Vagina (tissue), 2 donors: ENCODE results near the gene PTPRN2. TPM values are rescaled to one million over a fixed set of nuclear protein-coding genes. Genes with fewer than 3 reads are reported as not detected.

Experiments used
- DNase-seq, 2 donors: peaks; one replicate each; pipeline ENCODE4 v3.0.0-alpha.2; 2017; ENCODE audit errors: extremely low spot score in 2 of 2
- H3K27ac ChIP-seq: fragments of 200-600 bp; sonication (generic); one replicate; pipeline ENCODE4 v1.5.1; 2019
- H3K27me3 ChIP-seq: fragments of 200-600 bp; sonication (generic); one replicate; pipeline ENCODE4 v1.5.1; 2019
- H3K36me3 ChIP-seq, 2 donors: fragments of 200-600 bp; sonication (generic); one replicate each; pipeline ENCODE4 v1.5.1; 2017 to 2019
- H3K4me1 ChIP-seq: fragments of 200-600 bp; sonication (generic); one replicate; pipeline ENCODE4 v1.5.1; 2019
- H3K4me3 ChIP-seq, 2 donors: fragments of 200-600 bp; sonication (generic); 1 replicate in 1 of 2; 2 replicates in 1 of 2; pipeline ENCODE4 v1.5.1; 2016 to 2019
- H3K9me3 ChIP-seq: fragments of 200-600 bp; sonication (generic); one replicate; pipeline ENCODE4 v1.5.1; 2019
- POLR2A ChIP-seq, 2 donors: fragments of 450-650 bp; IDR thresholded peaks; one replicate each; pipeline ENCODE4 v1.6.1; 2017; ENCODE audit warnings: antibody characterized with exemption in 2 of 2, mild to moderate bottlenecking in 2 of 2, moderate library complexity in 2 of 2
- POLR2AphosphoS5 ChIP-seq, 2 donors: sonication (generic); formaldehyde crosslinking; IDR thresholded peaks; one replicate each; pipeline ENCODE4 v1.9.0; 2017; ENCODE audit warnings: antibody characterized with exemption in 2 of 2, mild to moderate bottlenecking in 2 of 2, low read depth in 1 of 2; ENCODE audit not compliant: insufficient read depth in 1 of 2
- intact Hi-C: fragments of 100-400 bp; cut with DNase I; formaldehyde crosslinking; loops from one replicate; pipeline ENCODE4 v1.15.1; 2023
- total RNA-seq: library from RNA; depleted of rRNA; stranded (reverse); fragments of >200 nt; gene quantifications from one replicate; pipeline ENCODE4 v1.2.3, GENCODE V29; 2016
- TF ChIP-seq, protein P1 (sequence below), 3 experiments: fragments of 450-650 bp in 2 of 3; fragments of 200-600 bp in 1 of 3; sonication (generic) in 1 of 3; IDR thresholded peaks; one replicate each; pipeline ENCODE4 v1.5.1; 2017 to 2019; ENCODE audit warnings: antibody characterized with exemption in 3 of 3, mild to moderate bottlenecking in 2 of 3, moderate library complexity in 2 of 3

PTPRN2 gene
- total RNA-seq, 1 donor from 2014 or later, result 7.4 TPM

DNA sequence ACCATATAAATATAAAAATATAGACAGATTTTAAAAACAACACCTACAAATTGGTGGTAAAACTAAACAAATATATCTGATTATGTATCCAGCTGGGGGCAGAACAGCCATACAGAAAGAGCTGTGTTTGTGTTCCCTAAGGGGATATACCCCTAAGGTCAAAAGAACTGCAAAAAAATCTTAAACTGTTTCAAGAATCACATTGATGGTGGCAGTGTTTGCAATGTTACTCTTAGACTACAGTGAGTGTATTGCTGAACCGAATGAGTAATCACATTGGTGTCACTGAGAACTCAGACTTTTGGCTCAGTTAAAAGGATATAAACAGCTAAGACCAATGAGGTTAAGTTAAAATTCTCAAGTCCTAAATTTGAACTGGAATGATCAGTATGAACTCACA lies 27.1 kb upstream of the PTPRN2 start:
- DNase-seq, result no peak
- Histone ChIP-seq H3K27ac (no peak overlapping the region), H3K4me3 (no peak overlapping the region), H3K27me3 (no peaks in the 10 kb centered on the region), H3K36me3 (no peaks in the 10 kb centered on the region), H3K4me1 (no peaks in the 10 kb centered on the region), H3K9me3 (no peaks in the 10 kb centered on the region)
- intact Hi-C loops, result no loop called here
- TF ChIP-seq POLR2A (IDR thresholded peaks at IDR 0.05) (no peak), POLR2AphosphoS5 (IDR thresholded peaks at IDR 0.05; ENCODE audit: insufficient read depth in 1 of 2, low read depth in 1 of 2) (no peak)
- TF ChIP-seq, protein P1, sequence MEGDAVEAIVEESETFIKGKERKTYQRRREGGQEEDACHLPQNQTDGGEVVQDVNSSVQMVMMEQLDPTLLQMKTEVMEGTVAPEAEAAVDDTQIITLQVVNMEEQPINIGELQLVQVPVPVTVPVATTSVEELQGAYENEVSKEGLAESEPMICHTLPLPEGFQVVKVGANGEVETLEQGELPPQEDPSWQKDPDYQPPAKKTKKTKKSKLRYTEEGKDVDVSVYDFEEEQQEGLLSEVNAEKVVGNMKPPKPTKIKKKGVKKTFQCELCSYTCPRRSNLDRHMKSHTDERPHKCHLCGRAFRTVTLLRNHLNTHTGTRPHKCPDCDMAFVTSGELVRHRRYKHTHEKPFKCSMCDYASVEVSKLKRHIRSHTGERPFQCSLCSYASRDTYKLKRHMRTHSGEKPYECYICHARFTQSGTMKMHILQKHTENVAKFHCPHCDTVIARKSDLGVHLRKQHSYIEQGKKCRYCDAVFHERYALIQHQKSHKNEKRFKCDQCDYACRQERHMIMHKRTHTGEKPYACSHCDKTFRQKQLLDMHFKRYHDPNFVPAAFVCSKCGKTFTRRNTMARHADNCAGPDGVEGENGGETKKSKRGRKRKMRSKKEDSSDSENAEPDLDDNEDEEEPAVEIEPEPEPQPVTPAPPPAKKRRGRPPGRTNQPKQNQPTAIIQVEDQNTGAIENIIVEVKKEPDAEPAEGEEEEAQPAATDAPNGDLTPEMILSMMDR (IDR thresholded peaks at IDR 0.05), result no peak

DNA sequence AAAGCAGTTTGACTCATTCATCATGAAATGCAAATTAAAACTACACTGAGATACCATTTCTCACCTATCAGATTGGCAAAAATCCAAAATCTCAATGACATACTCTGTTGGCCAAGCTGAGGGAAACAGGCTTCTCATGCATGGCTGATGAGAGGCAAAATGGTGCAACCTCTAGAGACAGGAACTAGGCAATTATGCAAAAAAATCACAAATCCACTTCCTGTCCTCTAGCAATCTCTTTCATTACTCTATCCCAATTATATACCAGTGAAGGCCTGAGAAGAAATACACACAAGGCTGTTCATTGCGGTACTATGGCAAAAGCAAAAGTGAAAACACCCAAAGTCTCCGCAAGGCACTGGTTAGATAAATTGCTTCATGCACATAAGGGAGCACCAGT lies 25.9 kb upstream of the PTPRN2 start:
- Histone ChIP-seq H3K27ac (no peak overlapping the region), H3K36me3 (no peaks in the 10 kb centered on the region), H3K9me3 (no peaks in the 10 kb centered on the region), H3K4me3 (no peak overlapping the region), H3K4me1 (no peaks in the 10 kb centered on the region), H3K27me3 (no peaks in the 10 kb centered on the region)
- intact Hi-C loops, result no loop called here
- no peak for DNase-seq
- TF ChIP-seq POLR2A (IDR thresholded peaks at IDR 0.05) (no peak), POLR2AphosphoS5 (IDR thresholded peaks at IDR 0.05; ENCODE audit: insufficient read depth in 1 of 2, low read depth in 1 of 2) (no peak)
- TF ChIP-seq, protein P1 (IDR thresholded peaks at IDR 0.05), result no peak

DNA sequence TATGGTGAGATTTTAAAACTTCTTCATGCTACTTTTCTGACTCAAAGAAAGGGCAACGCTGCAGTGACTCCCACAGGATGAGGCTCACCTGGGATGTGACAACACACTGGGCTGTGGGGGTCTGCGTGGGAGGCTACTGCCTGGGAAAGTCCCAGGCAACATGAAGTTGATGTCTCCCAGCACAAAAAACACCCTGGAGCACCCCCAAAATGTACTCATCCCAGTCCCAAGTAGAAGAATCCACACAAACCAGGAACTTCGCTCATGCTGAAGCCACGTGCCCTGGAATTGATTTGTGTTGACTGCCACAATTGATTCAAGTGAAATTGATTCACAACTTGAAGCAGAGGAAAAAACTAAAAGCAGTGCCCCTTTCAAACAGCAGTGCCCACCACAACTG lies 24.9 kb upstream of the PTPRN2 start:
- H3K27me3 ChIP-seq, result no peaks in the 10 kb centered on the region
- H3K36me3 ChIP-seq, result no peaks in the 10 kb centered on the region
- H3K27ac ChIP-seq, result no peak overlapping the region
- no peak for DNase-seq
- H3K4me1 ChIP-seq, result no peaks in the 10 kb centered on the region
- no peak for TF ChIP-seq POLR2AphosphoS5 (IDR thresholded peaks at IDR 0.05; ENCODE audit: insufficient read depth in 1 of 2, low read depth in 1 of 2)
- TF ChIP-seq, protein P1 (IDR thresholded peaks at IDR 0.05), result no peak
- TF ChIP-seq POLR2A (IDR thresholded peaks at IDR 0.05), result no peak
- no peak overlapping the region for H3K4me3 ChIP-seq
- intact Hi-C loops, result no loop called here
- no peaks in the 10 kb centered on the region for H3K9me3 ChIP-seq

DNA sequence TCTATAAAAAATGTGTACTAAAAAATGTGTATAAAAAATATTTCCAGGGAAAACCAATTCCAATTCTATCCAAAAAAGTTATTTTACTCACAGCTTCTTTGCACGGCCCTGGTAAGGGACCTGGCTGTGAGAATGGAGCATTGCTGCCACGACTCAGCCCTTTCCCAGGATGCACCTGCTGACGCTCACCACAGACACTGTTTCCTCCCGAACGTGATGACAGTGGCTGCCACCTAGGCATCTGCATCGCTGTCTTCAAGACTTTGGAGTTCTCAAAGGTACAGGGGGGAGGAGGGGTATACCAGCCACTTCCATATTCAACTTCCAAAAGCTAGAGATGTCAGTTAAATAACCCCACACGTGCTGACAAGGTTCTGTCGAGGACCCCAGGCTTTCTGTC lies 23.9 kb upstream of the PTPRN2 start:
- Histone ChIP-seq H3K27me3 (no peaks in the 10 kb centered on the region), H3K4me1 (no peaks in the 10 kb centered on the region), H3K27ac (no peak overlapping the region), H3K36me3 (no peaks in the 10 kb centered on the region), H3K9me3 (no peaks in the 10 kb centered on the region), H3K4me3 (no peak overlapping the region)
- intact Hi-C loops, result no loop called here
- DNase-seq, result no peak
- TF ChIP-seq POLR2A (IDR thresholded peaks at IDR 0.05) (no peak), POLR2AphosphoS5 (IDR thresholded peaks at IDR 0.05; ENCODE audit: insufficient read depth in 1 of 2, low read depth in 1 of 2) (no peak)
- TF ChIP-seq, protein P1 (IDR thresholded peaks at IDR 0.05), result no peak

DNA sequence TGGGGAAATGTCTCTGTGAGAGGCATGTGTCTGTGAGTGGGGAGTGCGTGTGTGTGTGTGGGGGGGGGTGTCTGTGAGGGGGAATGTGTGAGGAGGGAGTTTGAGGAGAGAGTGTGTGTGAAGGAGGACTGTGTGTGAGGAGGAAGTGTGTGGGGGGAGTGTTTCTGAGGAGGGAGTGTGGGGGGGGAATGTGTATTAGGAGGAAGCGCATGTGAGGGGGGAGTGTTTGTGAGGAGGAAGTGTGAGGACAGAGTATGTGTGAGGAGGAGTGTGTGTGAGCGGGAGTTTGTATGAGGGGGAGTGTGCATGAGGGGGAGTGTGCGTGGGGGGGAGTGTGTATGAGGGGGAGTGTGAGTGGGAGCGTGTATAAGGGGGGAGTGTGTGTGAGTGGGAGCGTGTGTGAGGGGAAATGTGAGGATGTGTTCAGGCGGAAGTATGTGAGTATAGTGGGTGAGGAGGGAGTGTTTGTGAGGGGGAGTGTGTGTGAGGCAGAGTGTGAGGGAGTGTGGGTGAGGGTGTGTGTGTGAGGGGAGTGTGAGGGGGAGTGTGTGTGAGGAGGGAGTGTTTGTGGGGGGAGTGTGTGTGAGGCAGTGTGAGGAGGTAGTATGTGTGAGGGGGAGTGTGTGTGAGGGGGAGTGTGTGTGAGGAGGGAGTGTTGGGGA lies 21.8 kb upstream of the PTPRN2 start:
- no peaks in the 10 kb centered on the region for H3K9me3 ChIP-seq
- no peaks in the 10 kb centered on the region for H3K4me1 ChIP-seq
- no peak for DNase-seq
- H3K36me3 ChIP-seq, result no peaks in the 10 kb centered on the region
- no peak overlapping the region for H3K4me3 ChIP-seq
- H3K27ac ChIP-seq, result no peak overlapping the region
- intact Hi-C loops, result no loop called here
- H3K27me3 ChIP-seq, result no peaks in the 10 kb centered on the region
- TF ChIP-seq, protein P1 (IDR thresholded peaks at IDR 0.05), result no peak
- no peak for TF ChIP-seq POLR2A (IDR thresholded peaks at IDR 0.05)
